PC-3 (cell line): ENCODE measurements around the gene CLDN19. TPM values are rescaled to one million over a fixed set of nuclear protein-coding genes. Genes with fewer than 3 reads are reported as not detected.
A peak's percentile ranks its signal among the peaks of the same experiment; 100 is the strongest.

Source experiments
- ATAC-seq: fragments of 200-7000 bp; cut with Tn5 transposase; 2 replicates; pipeline ENCODE4 v1.9.1; 2020; ENCODE audit warnings: mild to moderate bottlenecking, moderate library complexity
- BruUV-seq: library from RNA; stranded (reverse); fragments of 400-500 nt; replicated peaks from 2 replicates; lab custom pipeline; 2021; lab: Mats Ljungman, UMichigan
- CTCF ChIA-PET: fragments of 300-600 bp; sonication (Branson Sonifier 250); formaldehyde crosslinking; loops from one replicate; lab custom pipeline; 2022; ENCODE audit warnings: antibody characterized with exemption; lab: Charles Lee
- POLR2A ChIA-PET: fragments of 300-600 bp; sonication (Branson Sonifier 250); formaldehyde crosslinking; loops from one replicate; lab custom pipeline; 2022; ENCODE audit warnings: antibody characterized with exemption; ENCODE audit not compliant: unreplicated experiment; lab: Charles Lee
- DNase-seq: peaks from one replicate; pipeline ENCODE4 v3.0.0-alpha.2; 2015
- H2AFZ ChIP-seq: fragments of 300-600 bp; sonication (generic); 2 replicates; pipeline ENCODE4 v1.6.0; 2016; ENCODE audit warnings: antibody characterized with exemption, low read length
- H3F3A ChIP-seq: fragments of 300-600 bp; sonication (generic); one replicate; pipeline ENCODE4 v1.6.0; 2017; ENCODE audit warnings: antibody characterized with exemption, low read length, control low read depth, mild to moderate bottlenecking; ENCODE audit not compliant: unreplicated experiment
- H3K27ac ChIP-seq: fragments of 300-600 bp; sonication (generic); 2 replicates; pipeline ENCODE4 v1.5.1; 2016; ENCODE audit warnings: mild to moderate bottlenecking, low read length
- H3K27me3 ChIP-seq: fragments of 300-600 bp; sonication (generic); 2 replicates; pipeline ENCODE4 v1.6.1; 2016; ENCODE audit warnings: low read length, mixed read lengths
- H3K36me3 ChIP-seq: fragments of 300-600 bp; sonication (generic); 2 replicates; pipeline ENCODE4 v1.6.1; 2016; ENCODE audit warnings: low read depth, mixed run types, low read length, mixed read lengths
- H3K4me1 ChIP-seq: fragments of 300-600 bp; sonication (generic); 2 replicates; pipeline ENCODE4 v1.5.1; 2016; ENCODE audit warnings: low read length; ENCODE audit not compliant: insufficient read depth
- H3K4me2 ChIP-seq: fragments of 300-600 bp; sonication (generic); 2 replicates; pipeline ENCODE4 v1.6.0; 2016; ENCODE audit warnings: low read length
- H3K4me3 ChIP-seq: fragments of 300-600 bp; sonication (generic); 2 replicates; pipeline ENCODE4 v1.5.1; 2016; ENCODE audit warnings: mild to moderate bottlenecking, low read length, mixed read lengths
- H3K79me2 ChIP-seq: fragments of 300-600 bp; sonication (generic); 2 replicates; pipeline ENCODE4 v1.6.1; 2017; ENCODE audit warnings: low read length, mixed read lengths
- H3K9ac ChIP-seq: fragments of 300-600 bp; sonication (generic); 2 replicates; pipeline ENCODE4 v1.6.0; 2016; ENCODE audit warnings: mild to moderate bottlenecking, low read length
- H3K9me2 ChIP-seq: fragments of 300-600 bp; sonication (generic); replicated peaks from 2 replicates; pipeline ENCODE4 v1.6.1; 2016; ENCODE audit warnings: mixed run types, low read length, mixed read lengths
- H3K9me3 ChIP-seq: fragments of 300-600 bp; sonication (generic); 2 replicates; pipeline ENCODE4 v1.6.1; 2016; ENCODE audit warnings: low read length, mixed read lengths
- H4K20me1 ChIP-seq: fragments of 300-600 bp; sonication (generic); 2 replicates; pipeline ENCODE4 v1.6.1; 2016; ENCODE audit warnings: low read length, mixed read lengths
- EZH2 ChIP-seq: fragments of 300-600 bp; sonication (generic); IDR thresholded peaks from one replicate; pipeline ENCODE4 v1.6.1; 2017; ENCODE audit warnings: antibody characterized with exemption, mild to moderate bottlenecking, low read length; ENCODE audit not compliant: unreplicated experiment
- EZH2phosphoT487 ChIP-seq: fragments of 300-600 bp; sonication (generic); IDR thresholded peaks from 2 replicates; pipeline ENCODE4 v1.6.1; 2018; ENCODE audit warnings: mild to moderate bottlenecking, antibody characterized with exemption, low read length, borderline replicate concordance
- intact Hi-C: fragments of 100-400 bp; cut with micrococcal nuclease; formaldehyde crosslinking; loops from 2 replicates; pipeline ENCODE4 v1.9.0; 2023
- total RNA-seq: library from RNA; depleted of rRNA; stranded (reverse); fragments of >200 nt; gene quantifications from 2 replicates; pipeline ENCODE4 v1.2.3, GENCODE V29; 2014
- TF ChIP-seq, protein P1 (sequence below): fragments of 300-600 bp; sonication (generic); conservative IDR thresholded peaks from 2 replicates; pipeline ENCODE4 v1.5.1; 2017; ENCODE audit warnings: antibody characterized with exemption, low read depth, mild to moderate bottlenecking, low read length

The CLDN19 gene
- total RNA-seq, 1 experiment from 2014 or later, result not detected

GRCh38 chr1:42738678-42739226, 1.3 kb downstream of the CLDN19 start:
- intact Hi-C loops, result no loop called here
- H3K4me1 ChIP-seq, result no peaks in the 10 kb centered on the region
- H3K79me2 ChIP-seq, result no peaks in the 10 kb centered on the region
- H3F3A ChIP-seq, result no peaks in the 10 kb centered on the region
- H3K4me3 ChIP-seq, result no peak overlapping the region
- no peak overlapping the region for H3K4me2 ChIP-seq
- ATAC-seq (no peak), DNase-seq (no peak)
- ChIA-PET CTCF (no interaction called here), POLR2A (no interaction called here)
- H3K9me2 ChIP-seq, result no peaks in the 10 kb centered on the region
- TF ChIP-seq EZH2phosphoT487 (no peak), EZH2 (no peak)
- TF ChIP-seq, protein P1, sequence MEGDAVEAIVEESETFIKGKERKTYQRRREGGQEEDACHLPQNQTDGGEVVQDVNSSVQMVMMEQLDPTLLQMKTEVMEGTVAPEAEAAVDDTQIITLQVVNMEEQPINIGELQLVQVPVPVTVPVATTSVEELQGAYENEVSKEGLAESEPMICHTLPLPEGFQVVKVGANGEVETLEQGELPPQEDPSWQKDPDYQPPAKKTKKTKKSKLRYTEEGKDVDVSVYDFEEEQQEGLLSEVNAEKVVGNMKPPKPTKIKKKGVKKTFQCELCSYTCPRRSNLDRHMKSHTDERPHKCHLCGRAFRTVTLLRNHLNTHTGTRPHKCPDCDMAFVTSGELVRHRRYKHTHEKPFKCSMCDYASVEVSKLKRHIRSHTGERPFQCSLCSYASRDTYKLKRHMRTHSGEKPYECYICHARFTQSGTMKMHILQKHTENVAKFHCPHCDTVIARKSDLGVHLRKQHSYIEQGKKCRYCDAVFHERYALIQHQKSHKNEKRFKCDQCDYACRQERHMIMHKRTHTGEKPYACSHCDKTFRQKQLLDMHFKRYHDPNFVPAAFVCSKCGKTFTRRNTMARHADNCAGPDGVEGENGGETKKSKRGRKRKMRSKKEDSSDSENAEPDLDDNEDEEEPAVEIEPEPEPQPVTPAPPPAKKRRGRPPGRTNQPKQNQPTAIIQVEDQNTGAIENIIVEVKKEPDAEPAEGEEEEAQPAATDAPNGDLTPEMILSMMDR, result no peak
- no peaks in the 10 kb centered on the region for H4K20me1 ChIP-seq
- H3K27ac ChIP-seq, result no peak overlapping the region
- H3K9ac ChIP-seq, result no peak overlapping the region
- H2AFZ ChIP-seq, result no peak overlapping the region
- no TSS peak for BruUV-seq
- no peaks in the 10 kb centered on the region for H3K9me3 ChIP-seq
- no peaks in the 10 kb centered on the region for H3K27me3 ChIP-seq
- no peaks in the 10 kb centered on the region for H3K36me3 ChIP-seq

- Histone ChIP-seq H3K4me2 (no peak overlapping the region), H3K4me1 (no peaks in the 10 kb centered on the region), H3K27ac (no peak overlapping the region), H3K9ac (no peak overlapping the region), H3K36me3 (no peaks in the 10 kb centered on the region), H3F3A (no peaks in the 10 kb centered on the region), H3K9me2 (no peaks in the 10 kb centered on the region), H3K4me3 (no peak overlapping the region), H3K79me2 (no peaks in the 10 kb centered on the region), H2AFZ (no peak overlapping the region), H4K20me1 (no peaks in the 10 kb centered on the region), H3K9me3 (no peaks in the 10 kb centered on the region), H3K27me3 (no peaks in the 10 kb centered on the region)
- intact Hi-C loops, result no loop called here
- no peak for ATAC-seq
- ChIA-PET POLR2A (no interaction called here), CTCF (no interaction called here)
- BruUV-seq, result no TSS peak
- DNase-seq, result no peak
- TF ChIP-seq EZH2phosphoT487, result no peak
- TF ChIP-seq EZH2, result no peak
- TF ChIP-seq, protein P1, result no peak
Observed at GRCh38 chr1:42737986-42738677, 1.9 kb downstream of the CLDN19 start.

GRCh38 chr1:42737257-42737656, 2.8 kb downstream of the CLDN19 start:
- Histone ChIP-seq H3K4me1 (no peaks in the 10 kb centered on the region), H4K20me1 (no peaks in the 10 kb centered on the region), H3K27ac (no peak overlapping the region), H3K9me3 (no peaks in the 10 kb centered on the region), H3K9ac (no peak overlapping the region), H3K36me3 (no peaks in the 10 kb centered on the region), H3K27me3 (no peaks in the 10 kb centered on the region), H3K9me2 (no peaks in the 10 kb centered on the region), H3K79me2 (no peaks in the 10 kb centered on the region), H3K4me2 (no peak overlapping the region), H3F3A (no peaks in the 10 kb centered on the region), H2AFZ (no peak overlapping the region), H3K4me3 (no peak overlapping the region)
- TF ChIP-seq EZH2, result no peak
- TF ChIP-seq EZH2phosphoT487, result no peak
- TF ChIP-seq, protein P1, result no peak; the same call in 1 of the 2 replicates
- BruUV-seq, result no TSS peak
- intact Hi-C loops, result no loop called here
- CTCF ChIA-PET, result no interaction called here
- ATAC-seq (peak; percentile 47), DNase-seq (peak; percentile 52)
- POLR2A ChIA-PET, result interaction anchor here (0.7 kb wide), 1 partner anchor 55 kb away, joined by 3 read pairs; the partner anchor contains the start of gene YBX1
